SK-N-SH (cell line): ENCODE results near the gene AGFG1. TPM values are rescaled to one million over a fixed set of nuclear protein-coding genes. Genes with fewer than 3 reads are reported as not detected.

ENCODE experiments used
- CTCF ChIA-PET: fragments of 300-600, 350-600 bp; formaldehyde crosslinking; extraction: SDS; loops from one replicate; lab custom pipeline; 2021; lab: Yijun Ruan, JAX
- POLR2A ChIA-PET: fragments of 350-600 bp; sonication (Branson Sonifier 250); formaldehyde crosslinking; extraction: SDS; loops from one replicate; lab custom pipeline; 2020; ENCODE audit warnings: antibody characterized with exemption, inconsistent platforms; lab: Yijun Ruan, JAX
- DNase-seq: peaks from one replicate; pipeline ENCODE4 v3.0.0; 2012
- H2AFZ ChIP-seq: fragments of 200-600 bp; sonication (generic); 2 replicates; pipeline ENCODE4 v1.8.1; 2016; ENCODE audit warnings: antibody characterized with exemption, mild to moderate bottlenecking, low read depth
- H3F3A ChIP-seq: fragments of 200-600 bp; sonication (generic); replicated peaks from 2 replicates; pipeline ENCODE3; 2016; ENCODE audit warnings: antibody characterized with exemption, mild to moderate bottlenecking; ENCODE audit not compliant: insufficient read depth
- H3K27ac ChIP-seq, 2 experiments: fragments of 200-500 bp in 1 of 2; fragments of 200-600 bp in 1 of 2; sonication (Bioruptor generic) in 1 of 2; sonication (generic), shearing (Covaris generic) in 1 of 2; 2 replicates each; pipeline versions ENCODE4 v1.5.1 to v1.6.1; 2014 to 2016; ENCODE audit warnings: low read depth in 2 of 2, inconsistent platforms in 1 of 2, low read length in 1 of 2, mild to moderate bottlenecking in 1 of 2, mixed read lengths in 1 of 2
- H3K27me3 ChIP-seq: fragments of 200-600 bp; sonication (generic), shearing (Covaris generic); 2 replicates; pipeline ENCODE4 v1.6.1; 2016; ENCODE audit warnings: mixed run types; ENCODE audit not compliant: insufficient read depth
- H3K36me3 ChIP-seq, 2 experiments: fragments of 200-500 bp in 1 of 2; fragments of 200-600 bp in 1 of 2; sonication (Bioruptor generic) in 1 of 2; sonication (generic) in 1 of 2; replicated peaks in 1 of 2; 2 replicates each; pipeline versions ENCODE3 to v1.5.1; 2014 to 2016; ENCODE audit warnings: low read length in 1 of 2, mild to moderate bottlenecking in 1 of 2; ENCODE audit not compliant: insufficient read depth in 2 of 2, control insufficient read depth in 1 of 2
- H3K4me1 ChIP-seq, 2 experiments: fragments of 200-500 bp in 1 of 2; fragments of 200-600 bp in 1 of 2; sonication (Bioruptor generic) in 1 of 2; sonication (generic), shearing (Covaris generic) in 1 of 2; 2 replicates each; pipeline versions ENCODE4 v1.5.1 to v1.6.1; 2014 to 2016; ENCODE audit warnings: low read depth in 1 of 2, low read length in 1 of 2, mixed run types in 1 of 2; ENCODE audit not compliant: insufficient read depth in 2 of 2, control insufficient read depth in 1 of 2
- H3K4me2 ChIP-seq: fragments of 200-600 bp; sonication (generic), shearing (Covaris generic); 2 replicates; pipeline ENCODE4 v1.6.1; 2017; ENCODE audit warnings: mixed run types
- H3K4me3 ChIP-seq, 2 experiments: fragments of 200-500 bp in 1 of 2; fragments of 200-600 bp in 1 of 2; sonication (Bioruptor generic) in 1 of 2; sonication (generic), shearing (Covaris generic) in 1 of 2; 2 replicates each; pipeline versions ENCODE4 v1.5.1 to v1.8.1; 2014 to 2016; ENCODE audit warnings: low read depth in 2 of 2, inconsistent platforms in 1 of 2, low read length in 1 of 2, mild to moderate bottlenecking in 1 of 2, mixed read lengths in 1 of 2, moderate library complexity in 1 of 2
- H3K79me2 ChIP-seq: fragments of 200-600 bp; sonication (generic); 2 replicates; pipeline ENCODE4 v1.8.1; 2017; ENCODE audit warnings: mild to moderate bottlenecking; ENCODE audit not compliant: insufficient read depth
- H3K9ac ChIP-seq: fragments of 200-600 bp; sonication (generic); 2 replicates; pipeline ENCODE4 v1.6.1; 2017; ENCODE audit warnings: mixed run types
- H3K9me2 ChIP-seq: fragments of 200-600 bp; sonication (generic); 2 replicates; pipeline ENCODE4 v1.6.1; 2017; ENCODE audit warnings: mixed run types
- H3K9me3 ChIP-seq: fragments of 200-600 bp; sonication (generic); 2 replicates; pipeline ENCODE4 v1.6.1; 2017; ENCODE audit warnings: mixed run types, mild to moderate bottlenecking, moderate library complexity
- H4K20me1 ChIP-seq: fragments of 200-600 bp; sonication (generic); 2 replicates; pipeline ENCODE4 v1.6.1; 2017; ENCODE audit warnings: mild to moderate bottlenecking, mixed run types; ENCODE audit not compliant: insufficient read depth
- CHD2 ChIP-seq: fragments of 150-350 bp; IDR thresholded peaks from 2 replicates; pipeline ENCODE4 v1.6.1; 2018; ENCODE audit warnings: low read length; ENCODE audit not compliant: partially characterized antibody
- ELF1 ChIP-seq: IDR thresholded peaks from 2 replicates; pipeline ENCODE4 v1.4.0; 2012
- EP300 ChIP-seq, 2 experiments: IDR thresholded peaks; 2 replicates each; pipeline versions ENCODE4 v1.4.0 to v1.6.1; 2012; ENCODE audit warnings: borderline replicate concordance in 1 of 2, low read depth in 1 of 2, low read length in 1 of 2
- FOSL2 ChIP-seq: IDR thresholded peaks from 2 replicates; pipeline ENCODE4 v1.4.0; 2012; ENCODE audit warnings: low read depth, mild to moderate bottlenecking, moderate library complexity, borderline replicate concordance
- MEF2A ChIP-seq: IDR thresholded peaks from 2 replicates; pipeline ENCODE4 v1.4.0; 2012; ENCODE audit warnings: low read depth, borderline replicate concordance
- MXI1 ChIP-seq: IDR thresholded peaks from 2 replicates; pipeline ENCODE4 v1.6.1; 2012; ENCODE audit warnings: mild to moderate bottlenecking, low read depth, low read length, improper control_type of control experiment
- NRF1 ChIP-seq: IDR thresholded peaks from 2 replicates; pipeline ENCODE4 v1.6.1; 2012; ENCODE audit warnings: low read depth, mild to moderate bottlenecking, low read length
- RAD21 ChIP-seq: IDR thresholded peaks from 2 replicates; pipeline ENCODE4 v1.6.1; 2012; ENCODE audit warnings: mild to moderate bottlenecking, low read length
- RFX5 ChIP-seq: IDR thresholded peaks from 2 replicates; pipeline ENCODE4 v1.6.1; 2012; ENCODE audit warnings: mild to moderate bottlenecking, improper control_type of control experiment, low read length
- RXRA ChIP-seq: IDR thresholded peaks from 2 replicates; pipeline ENCODE4 v1.4.0; 2012; ENCODE audit warnings: low read depth, mild to moderate bottlenecking, borderline replicate concordance
- SIN3A ChIP-seq: IDR thresholded peaks from 2 replicates; pipeline ENCODE4 v1.6.1; 2012; ENCODE audit warnings: low read depth, mild to moderate bottlenecking, low read length, moderate library complexity, borderline replicate concordance
- SMC3 ChIP-seq: IDR thresholded peaks from 2 replicates; pipeline ENCODE4 v1.6.1; 2012; ENCODE audit warnings: low read depth, low read length, improper control_type of control experiment
- TCF12 ChIP-seq: IDR thresholded peaks from 2 replicates; pipeline ENCODE4 v1.4.0; 2012
- WGBS: methylation state at CpG from one replicate; pipeline ENCODE4 v1.1.6; 2017; ENCODE audit warnings: low lambda C conversion rate; 5-methylcytosine and 5-hydroxymethylcytosine counted together
- polyA plus RNA-seq, 3 experiments: library from polyadenylated mRNA; depleted of rRNA; stranded (reverse); fragments of >200 nt; gene quantifications; 2 replicates each; pipeline ENCODE4 v1.2.3, GENCODE V29; 2012
- TF ChIP-seq, protein P1 (sequence below): fragments of 150-350 bp; IDR thresholded peaks from 2 replicates; pipeline ENCODE4 v1.6.1; 2017; ENCODE audit warnings: antibody characterized with exemption, low read length, low read depth, borderline replicate concordance
- TF ChIP-seq, protein P2 (sequence below): fragments of 200-600 bp; sonication (generic); IDR thresholded peaks from 2 replicates; pipeline ENCODE4 v1.6.1; 2017; ENCODE audit warnings: antibody characterized with exemption, mild to moderate bottlenecking, moderate library complexity
- TF ChIP-seq, protein P3 (sequence below): IDR thresholded peaks from 2 replicates; pipeline ENCODE4 v1.6.1; 2012; ENCODE audit warnings: mild to moderate bottlenecking, low read depth, low read length, moderate library complexity

Gene AGFG1
- polyA plus RNA-seq, 1 of the 3 experiments (the other 2 are of a cell fraction) = 42.3 TPM

DNA sequence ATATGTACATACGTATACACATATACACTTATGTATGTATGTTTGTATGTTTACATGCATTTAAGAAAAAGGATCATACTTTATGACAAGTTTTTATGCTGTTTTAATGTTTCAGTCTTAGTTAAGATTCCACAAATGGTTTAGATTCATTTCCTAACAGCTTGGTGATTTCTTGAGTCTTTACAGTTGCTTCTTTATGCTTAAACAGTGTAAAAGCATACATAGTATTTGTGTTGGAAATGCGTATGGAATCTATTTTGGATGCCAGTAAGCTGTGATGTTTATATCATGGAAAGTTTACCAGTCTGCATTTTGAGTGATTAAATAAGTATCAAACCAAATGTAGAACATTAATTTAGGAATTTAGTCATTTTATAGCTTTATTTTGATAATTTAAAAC, 55.4 kb downstream of the AGFG1 start:
- CTCF ChIA-PET = interaction anchor here (2.0 kb wide), 1 partner anchor 47 kb away, joined by 6 read pairs; no protein-coding TSS in a partner anchor
- no peaks in the 10 kb centered on the region for H3K9me2 ChIP-seq
- peaks cover 65 to 66% of the 10 kb centered on the region in 2 experiments for H3K36me3 ChIP-seq
- peaks cover 21% of the 10 kb centered on the region; the same call in 1 of the 2 replicates for H4K20me1 ChIP-seq
- H3K79me2 ChIP-seq = peaks cover 50% of the 10 kb centered on the region
- H3K4me1 ChIP-seq = peaks cover 2 to 5% of the 10 kb centered on the region in 2 experiments; a peak in 1 of 4 replicates
- H3K27ac ChIP-seq = no peak overlapping the region
- no peaks in the 10 kb centered on the region for H3K9me3 ChIP-seq
- H3F3A ChIP-seq = peaks cover 9% of the 10 kb centered on the region
- H2AFZ ChIP-seq = no peak overlapping the region
- H3K4me2 ChIP-seq = no peak overlapping the region
- TF ChIP-seq, protein P1, sequence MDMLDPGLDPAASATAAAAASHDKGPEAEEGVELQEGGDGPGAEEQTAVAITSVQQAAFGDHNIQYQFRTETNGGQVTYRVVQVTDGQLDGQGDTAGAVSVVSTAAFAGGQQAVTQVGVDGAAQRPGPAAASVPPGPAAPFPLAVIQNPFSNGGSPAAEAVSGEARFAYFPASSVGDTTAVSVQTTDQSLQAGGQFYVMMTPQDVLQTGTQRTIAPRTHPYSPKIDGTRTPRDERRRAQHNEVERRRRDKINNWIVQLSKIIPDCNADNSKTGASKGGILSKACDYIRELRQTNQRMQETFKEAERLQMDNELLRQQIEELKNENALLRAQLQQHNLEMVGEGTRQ = no peak
- no peak for TF ChIP-seq MXI1
- TF ChIP-seq FOSL2 = no peak
- TF ChIP-seq MEF2A = no peak
- TF ChIP-seq, protein P2, sequence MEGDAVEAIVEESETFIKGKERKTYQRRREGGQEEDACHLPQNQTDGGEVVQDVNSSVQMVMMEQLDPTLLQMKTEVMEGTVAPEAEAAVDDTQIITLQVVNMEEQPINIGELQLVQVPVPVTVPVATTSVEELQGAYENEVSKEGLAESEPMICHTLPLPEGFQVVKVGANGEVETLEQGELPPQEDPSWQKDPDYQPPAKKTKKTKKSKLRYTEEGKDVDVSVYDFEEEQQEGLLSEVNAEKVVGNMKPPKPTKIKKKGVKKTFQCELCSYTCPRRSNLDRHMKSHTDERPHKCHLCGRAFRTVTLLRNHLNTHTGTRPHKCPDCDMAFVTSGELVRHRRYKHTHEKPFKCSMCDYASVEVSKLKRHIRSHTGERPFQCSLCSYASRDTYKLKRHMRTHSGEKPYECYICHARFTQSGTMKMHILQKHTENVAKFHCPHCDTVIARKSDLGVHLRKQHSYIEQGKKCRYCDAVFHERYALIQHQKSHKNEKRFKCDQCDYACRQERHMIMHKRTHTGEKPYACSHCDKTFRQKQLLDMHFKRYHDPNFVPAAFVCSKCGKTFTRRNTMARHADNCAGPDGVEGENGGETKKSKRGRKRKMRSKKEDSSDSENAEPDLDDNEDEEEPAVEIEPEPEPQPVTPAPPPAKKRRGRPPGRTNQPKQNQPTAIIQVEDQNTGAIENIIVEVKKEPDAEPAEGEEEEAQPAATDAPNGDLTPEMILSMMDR = no peak
- TF ChIP-seq RXRA = no peak
- TF ChIP-seq SMC3 = no peak
- TF ChIP-seq SIN3A = no peak
- TF ChIP-seq, protein P3, sequence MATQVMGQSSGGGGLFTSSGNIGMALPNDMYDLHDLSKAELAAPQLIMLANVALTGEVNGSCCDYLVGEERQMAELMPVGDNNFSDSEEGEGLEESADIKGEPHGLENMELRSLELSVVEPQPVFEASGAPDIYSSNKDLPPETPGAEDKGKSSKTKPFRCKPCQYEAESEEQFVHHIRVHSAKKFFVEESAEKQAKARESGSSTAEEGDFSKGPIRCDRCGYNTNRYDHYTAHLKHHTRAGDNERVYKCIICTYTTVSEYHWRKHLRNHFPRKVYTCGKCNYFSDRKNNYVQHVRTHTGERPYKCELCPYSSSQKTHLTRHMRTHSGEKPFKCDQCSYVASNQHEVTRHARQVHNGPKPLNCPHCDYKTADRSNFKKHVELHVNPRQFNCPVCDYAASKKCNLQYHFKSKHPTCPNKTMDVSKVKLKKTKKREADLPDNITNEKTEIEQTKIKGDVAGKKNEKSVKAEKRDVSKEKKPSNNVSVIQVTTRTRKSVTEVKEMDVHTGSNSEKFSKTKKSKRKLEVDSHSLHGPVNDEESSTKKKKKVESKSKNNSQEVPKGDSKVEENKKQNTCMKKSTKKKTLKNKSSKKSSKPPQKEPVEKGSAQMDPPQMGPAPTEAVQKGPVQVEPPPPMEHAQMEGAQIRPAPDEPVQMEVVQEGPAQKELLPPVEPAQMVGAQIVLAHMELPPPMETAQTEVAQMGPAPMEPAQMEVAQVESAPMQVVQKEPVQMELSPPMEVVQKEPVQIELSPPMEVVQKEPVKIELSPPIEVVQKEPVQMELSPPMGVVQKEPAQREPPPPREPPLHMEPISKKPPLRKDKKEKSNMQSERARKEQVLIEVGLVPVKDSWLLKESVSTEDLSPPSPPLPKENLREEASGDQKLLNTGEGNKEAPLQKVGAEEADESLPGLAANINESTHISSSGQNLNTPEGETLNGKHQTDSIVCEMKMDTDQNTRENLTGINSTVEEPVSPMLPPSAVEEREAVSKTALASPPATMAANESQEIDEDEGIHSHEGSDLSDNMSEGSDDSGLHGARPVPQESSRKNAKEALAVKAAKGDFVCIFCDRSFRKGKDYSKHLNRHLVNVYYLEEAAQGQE = no peak
- TF ChIP-seq ELF1 = no peak
- no peak for TF ChIP-seq TCF12
- TF ChIP-seq NRF1 = no peak
- no peak for TF ChIP-seq RAD21
- no peak for TF ChIP-seq RFX5
- no peak for TF ChIP-seq CHD2
- TF ChIP-seq EP300 (IDR thresholded peaks at IDR 0.05; ENCODE audit: borderline replicate concordance in 1 of 2, low read depth in 1 of 2, low read length in 1 of 2) = no peak
- TF ChIP-seq, all 33 proteins: peak for 0
- WGBS = 97% methylated on average over 2 of the region's 2 CpGs
- POLR2A ChIA-PET = no interaction called here
- no peak for DNase-seq
- no peak overlapping the region for H3K4me3 ChIP-seq
- H3K27me3 ChIP-seq = no peaks in the 10 kb centered on the region
- no peak overlapping the region for H3K9ac ChIP-seq
